Tibial nerve (tissue), 4 donors: ENCODE data around the gene COPA. TPM values are rescaled to one million over a fixed set of nuclear protein-coding genes. Genes with fewer than 3 reads are reported as not detected.

ENCODE experiments used
- DNase-seq, 2 donors: peaks; one replicate each; pipeline ENCODE4 v3.0.0-alpha.2; 2019; ENCODE audit warnings: low spot score in 2 of 2
- H3K27ac ChIP-seq, 4 donors: fragments of 200-600 bp; sonication (generic) in 3 of 4; one replicate each; pipeline ENCODE4 v1.5.1; 2017 to 2019; ENCODE audit warnings: mild to moderate bottlenecking in 1 of 4
- H3K27me3 ChIP-seq, 2 donors: fragments of 200-600 bp; sonication (generic) in 1 of 2; one replicate each; pipeline versions ENCODE4 v1.5.1 to v1.6.0; 2017 to 2019
- H3K36me3 ChIP-seq, 3 donors: fragments of 200-600 bp; sonication (generic); one replicate each; pipeline ENCODE4 v1.5.1; 2018 to 2019
- H3K4me1 ChIP-seq, 4 donors: fragments of 200-600 bp; sonication (generic) in 3 of 4; one replicate each; pipeline ENCODE4 v1.5.1; 2017 to 2019
- H3K4me3 ChIP-seq, 4 donors: fragments of 200-600 bp; sonication (generic) in 3 of 4; one replicate each; pipeline ENCODE4 v1.5.1; 2017 to 2019; ENCODE audit warnings: mild to moderate bottlenecking in 1 of 4, moderate library complexity in 1 of 4
- H3K9me3 ChIP-seq, 4 donors: fragments of 200-600 bp; sonication (generic) in 3 of 4; one replicate each; pipeline ENCODE4 v1.5.1; 2017 to 2019
- EP300 ChIP-seq, 2 donors: sonication (generic); formaldehyde crosslinking; IDR thresholded peaks; one replicate each; pipeline ENCODE4 v1.6.1; 2017; ENCODE audit warnings: antibody characterized with exemption in 2 of 2, mild to moderate bottlenecking in 1 of 2
- POLR2A ChIP-seq, 2 donors: fragments of 450-650 bp; IDR thresholded peaks; one replicate each; pipeline ENCODE4 v1.6.1; 2017; ENCODE audit warnings: antibody characterized with exemption in 2 of 2, mild to moderate bottlenecking in 2 of 2, moderate library complexity in 2 of 2
- WGBS, 2 donors: methylation state at CpG; one replicate each; pipeline ENCODE4 v1.1.5; 2018; 5-methylcytosine and 5-hydroxymethylcytosine counted together
- total RNA-seq, 4 donors: library from RNA; depleted of rRNA; stranded (reverse); fragments of >200 nt; gene quantifications; one replicate each; pipeline ENCODE4 v1.1.0, GENCODE V29; 2016
- TF ChIP-seq, protein P1 (sequence below), 5 experiments: fragments of 200-600 bp in 3 of 5; fragments of 450-650 bp in 2 of 5; sonication (generic) in 3 of 5; IDR thresholded peaks; one replicate each; pipeline ENCODE4 v1.5.1; 2016 to 2019; ENCODE audit warnings: antibody characterized with exemption in 5 of 5, mild to moderate bottlenecking in 3 of 5, moderate library complexity in 2 of 5

The COPA gene
- total RNA-seq, 4 donors from 2014 or later, result 92.2 to 127 (median 112) TPM

DNA sequence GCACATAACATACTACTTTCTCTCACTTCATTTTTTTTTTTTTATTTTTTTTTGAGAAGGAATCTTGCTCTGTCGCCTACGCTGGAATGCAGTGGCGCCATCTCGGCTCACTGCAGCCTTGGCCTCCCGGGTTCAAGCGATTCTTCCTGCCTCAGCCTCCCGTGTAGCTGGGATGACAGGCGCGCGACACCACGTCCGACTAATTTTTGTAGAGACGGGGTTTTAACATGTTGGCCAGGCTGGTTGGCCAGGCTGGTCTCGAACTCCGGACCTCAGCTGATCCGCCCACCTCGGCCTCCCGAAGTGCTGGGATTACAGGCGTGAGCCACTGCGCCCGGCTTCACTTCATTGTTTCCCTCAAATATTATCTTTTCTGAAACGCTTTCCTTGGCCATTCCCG lies 57.5 kb downstream of the COPA start:
- WGBS, 2 donors, result 83 to 86% methylated on average over 23 of the region's 23 CpGs
- Histone ChIP-seq H3K4me1 (peaks cover 0 to 24% (median 15%) of the 10 kb centered on the region in 4 donors), H3K27ac (no peak overlapping the region), H3K27me3 (no peaks in the 10 kb centered on the region), H3K9me3 (no peaks in the 10 kb centered on the region), H3K36me3 (peaks cover 0 to 48% (median 29%) of the 10 kb centered on the region in 3 donors), H3K4me3 (peak overlapping the region in 2 of 4 donors; percentile 88 to 91)
- DNase-seq, result no peak
- TF ChIP-seq EP300 (IDR thresholded peaks at IDR 0.05) (no peak), POLR2A (IDR thresholded peaks at IDR 0.05) (no peak)
- TF ChIP-seq, protein P1, sequence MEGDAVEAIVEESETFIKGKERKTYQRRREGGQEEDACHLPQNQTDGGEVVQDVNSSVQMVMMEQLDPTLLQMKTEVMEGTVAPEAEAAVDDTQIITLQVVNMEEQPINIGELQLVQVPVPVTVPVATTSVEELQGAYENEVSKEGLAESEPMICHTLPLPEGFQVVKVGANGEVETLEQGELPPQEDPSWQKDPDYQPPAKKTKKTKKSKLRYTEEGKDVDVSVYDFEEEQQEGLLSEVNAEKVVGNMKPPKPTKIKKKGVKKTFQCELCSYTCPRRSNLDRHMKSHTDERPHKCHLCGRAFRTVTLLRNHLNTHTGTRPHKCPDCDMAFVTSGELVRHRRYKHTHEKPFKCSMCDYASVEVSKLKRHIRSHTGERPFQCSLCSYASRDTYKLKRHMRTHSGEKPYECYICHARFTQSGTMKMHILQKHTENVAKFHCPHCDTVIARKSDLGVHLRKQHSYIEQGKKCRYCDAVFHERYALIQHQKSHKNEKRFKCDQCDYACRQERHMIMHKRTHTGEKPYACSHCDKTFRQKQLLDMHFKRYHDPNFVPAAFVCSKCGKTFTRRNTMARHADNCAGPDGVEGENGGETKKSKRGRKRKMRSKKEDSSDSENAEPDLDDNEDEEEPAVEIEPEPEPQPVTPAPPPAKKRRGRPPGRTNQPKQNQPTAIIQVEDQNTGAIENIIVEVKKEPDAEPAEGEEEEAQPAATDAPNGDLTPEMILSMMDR (IDR thresholded peaks at IDR 0.05), result no peak

GRCh38 chr1:160284782-160285344 lies 58.2 kb downstream of the COPA start, which contains the start of gene PEX19:
TSS of gene PEX19 (minus strand) at chr1:160285133. CDS start at chr1:160285124, 9 bp downstream.
- peak; percentile 89 to 94 for DNase-seq
- WGBS, 2 donors, result 0% methylated on average over 27 of the region's 27 CpGs
- Histone ChIP-seq H3K4me1 (peaks cover 0 to 24% (median 15%) of the 10 kb centered on the region in 4 donors), H3K27ac (peak within 1 kb of the TSS; percentile 71 to 91 (median 82)), H3K27me3 (no peaks in the 10 kb centered on the region), H3K36me3 (peaks cover 6 to 48% (median 28%) of the 10 kb centered on the region in 3 donors), H3K9me3 (no peaks in the 10 kb centered on the region), H3K4me3 (peak within 1 kb of the TSS; percentile 61 to 91 (median 82))
- TF ChIP-seq, protein P1 (IDR thresholded peaks at IDR 0.05), result peak in 1 of 5 experiments; percentile 23
- TF ChIP-seq EP300 (IDR thresholded peaks at IDR 0.05), result peak; percentile 20 to 97
- TF ChIP-seq POLR2A (IDR thresholded peaks at IDR 0.05), result peak in 1 of 2 donors; percentile 79

DNA sequence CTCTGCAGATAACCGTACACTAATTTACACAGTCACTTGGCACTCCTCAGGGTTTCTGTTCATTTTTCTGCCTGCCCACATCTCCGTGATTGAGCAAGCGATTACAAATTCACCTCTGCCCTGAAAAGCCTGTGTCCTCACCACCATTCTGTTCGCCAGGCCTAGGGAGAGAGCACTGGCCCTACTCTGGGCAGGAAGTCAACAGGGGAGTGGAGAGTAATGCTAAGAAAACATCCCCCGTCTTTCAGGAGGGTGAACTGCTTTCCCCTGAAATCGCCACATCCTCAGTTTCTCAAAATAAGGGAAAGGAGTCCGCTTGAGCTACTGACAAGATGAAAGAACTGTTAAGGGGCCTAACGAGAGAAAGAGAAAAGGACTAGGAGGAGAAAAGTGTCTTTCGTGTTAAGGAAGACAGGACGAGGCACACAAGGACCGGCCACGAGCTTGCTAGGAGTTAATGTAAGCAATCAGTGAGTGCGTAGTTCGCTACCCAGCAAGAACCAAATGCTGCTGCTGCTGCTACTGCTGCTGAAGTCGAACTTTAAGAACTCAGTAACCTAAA lies 58.7 kb downstream of the COPA start:
- no peak for DNase-seq
- no peaks in the 10 kb centered on the region for H3K9me3 ChIP-seq
- peaks cover 7 to 48% (median 27%) of the 10 kb centered on the region in 3 donors for H3K36me3 ChIP-seq
- H3K27me3 ChIP-seq, result no peaks in the 10 kb centered on the region
- peak overlapping the region; percentile 61 to 91 (median 82) for H3K4me3 ChIP-seq
- peaks cover 0 to 24% (median 15%) of the 10 kb centered on the region in 4 donors for H3K4me1 ChIP-seq
- 1% methylated on average over 15 of the region's 15 CpGs for WGBS, 2 donors
- H3K27ac ChIP-seq, result peak overlapping the region; percentile 71 to 91 (median 82)
- TF ChIP-seq POLR2A (IDR thresholded peaks at IDR 0.05) (no peak), EP300 (IDR thresholded peaks at IDR 0.05) (no peak)
- TF ChIP-seq, protein P1 (IDR thresholded peaks at IDR 0.05), result no peak

GRCh38 chr1:160282807-160283206 lies 60.2 kb downstream of the COPA start:
- WGBS, 2 donors, result 89 to 91% methylated on average over 7 of the region's 7 CpGs
- TF ChIP-seq POLR2A (IDR thresholded peaks at IDR 0.05) (no peak), EP300 (IDR thresholded peaks at IDR 0.05) (no peak)
- TF ChIP-seq, protein P1 (IDR thresholded peaks at IDR 0.05), result no peak
- DNase-seq, result no peak
- Histone ChIP-seq H3K4me3 (no peak overlapping the region), H3K9me3 (no peaks in the 10 kb centered on the region), H3K27ac (no peak overlapping the region), H3K4me1 (peaks cover 0 to 24% (median 15%) of the 10 kb centered on the region in 4 donors), H3K27me3 (no peaks in the 10 kb centered on the region), H3K36me3 (peaks cover 9 to 54% (median 21%) of the 10 kb centered on the region in 3 donors)

DNA sequence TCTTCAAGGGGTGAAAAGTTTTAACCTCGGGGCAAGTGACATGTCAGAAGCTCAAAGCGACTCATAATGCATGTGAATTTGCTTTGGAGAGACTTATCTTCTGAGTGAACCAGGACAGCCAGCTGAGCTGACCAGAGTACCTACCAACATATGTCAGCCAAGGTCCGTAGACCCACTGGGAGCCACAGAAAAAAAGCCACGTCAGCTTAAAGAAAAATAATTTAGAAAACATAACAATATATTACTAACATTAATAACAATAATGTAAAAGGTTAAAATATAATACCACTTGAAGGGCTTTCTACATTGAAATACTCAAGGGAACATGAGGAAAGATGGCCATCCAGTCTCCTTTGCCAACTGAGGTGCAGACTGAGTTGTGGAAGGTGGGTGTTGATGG lies 65.1 kb downstream of the COPA start:
- TF ChIP-seq POLR2A (IDR thresholded peaks at IDR 0.05), result no peak
- TF ChIP-seq, protein P1 (IDR thresholded peaks at IDR 0.05), result no peak
- no peak for TF ChIP-seq EP300 (IDR thresholded peaks at IDR 0.05)
- peaks cover 9 to 73% (median 21%) of the 10 kb centered on the region in 3 donors for H3K36me3 ChIP-seq

More for the DNA sequence above, 65.1 kb downstream of the COPA start:
- DNase-seq, result no peak
- WGBS, 2 donors, result 83 to 86% methylated on average over 4 of the region's 4 CpGs
- H3K27me3 ChIP-seq, result no peaks in the 10 kb centered on the region
- H3K27ac ChIP-seq, result no peak overlapping the region
- peaks cover 0 to 3% (median 0%) of the 10 kb centered on the region in 4 donors for H3K4me1 ChIP-seq
- H3K9me3 ChIP-seq, result no peaks in the 10 kb centered on the region
- H3K4me3 ChIP-seq, result no peak overlapping the region
